HG02943 (cell line): ENCODE measurements around the gene TIMM23.
"Not testable (repeated sequence)": the region's sequence is repeated elsewhere in the genome, so short reads cannot be mapped to it uniquely, and the experiment has no call there.

Experiments
- ATAC-seq: cut with Tn5 transposase; IDR thresholded peaks from one replicate; pipeline ENCODE4 v1.9.1; 2021; ENCODE audit warnings: mild to moderate bottlenecking, low read depth, moderate library complexity; ENCODE audit not compliant: unreplicated experiment

Gene TIMM23, protein sequence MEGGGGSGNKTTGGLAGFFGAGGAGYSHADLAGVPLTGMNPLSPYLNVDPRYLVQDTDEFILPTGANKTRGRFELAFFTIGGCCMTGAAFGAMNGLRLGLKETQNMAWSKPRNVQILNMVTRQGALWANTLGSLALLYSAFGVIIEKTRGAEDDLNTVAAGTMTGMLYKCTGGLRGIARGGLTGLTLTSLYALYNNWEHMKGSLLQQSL

DNA sequence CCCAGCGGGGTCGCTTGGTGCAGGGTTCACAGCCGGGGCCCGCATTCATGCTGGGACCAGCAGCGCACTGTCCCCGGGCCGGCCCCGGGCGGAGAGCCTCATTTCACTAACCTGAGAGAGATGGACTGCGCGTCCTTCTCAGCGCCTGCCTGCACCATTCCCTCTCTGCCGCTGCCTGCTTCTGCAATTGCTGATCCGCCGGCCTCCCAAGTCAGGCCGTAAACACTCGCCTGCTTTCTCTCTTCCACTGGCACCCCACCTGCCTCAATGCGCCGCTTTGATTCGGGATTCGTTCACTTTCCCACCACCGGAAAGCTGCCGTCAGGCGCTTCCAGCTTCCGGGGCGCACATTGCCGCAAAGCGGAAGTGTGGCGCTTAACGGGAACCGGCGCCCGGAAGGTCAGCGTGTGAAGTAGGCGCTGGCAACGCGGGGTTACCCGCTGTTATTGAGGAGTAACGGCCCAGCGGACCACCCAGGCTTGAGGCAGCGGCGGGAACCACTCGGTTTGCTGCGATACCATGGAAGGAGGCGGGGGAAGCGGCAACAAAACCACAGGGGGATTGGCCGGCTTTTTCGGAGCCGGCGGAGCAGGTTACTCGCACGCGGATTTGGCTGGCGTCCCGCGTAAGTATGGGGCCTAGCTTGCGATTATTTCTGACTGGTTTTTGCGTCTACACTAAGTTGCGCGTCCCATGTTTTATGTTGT lies at the start of gene TIMM23:
Gene TIMM23, plus strand, starts transcription at position 384 of the 707 bp plus-strand sequence. Its CDS starts 136 bp downstream, at position 520.
- ATAC-seq, result peak; percentile 66

- not testable (repeated sequence) for ATAC-seq
Observed at GRCh38 chr10:45926790-45927189, 45.5 kb upstream of the TIMM23 start.

- not testable (repeated sequence) for ATAC-seq
Observed at GRCh38 chr10:45931305-45931704, 41.0 kb upstream of the TIMM23 start.

DNA sequence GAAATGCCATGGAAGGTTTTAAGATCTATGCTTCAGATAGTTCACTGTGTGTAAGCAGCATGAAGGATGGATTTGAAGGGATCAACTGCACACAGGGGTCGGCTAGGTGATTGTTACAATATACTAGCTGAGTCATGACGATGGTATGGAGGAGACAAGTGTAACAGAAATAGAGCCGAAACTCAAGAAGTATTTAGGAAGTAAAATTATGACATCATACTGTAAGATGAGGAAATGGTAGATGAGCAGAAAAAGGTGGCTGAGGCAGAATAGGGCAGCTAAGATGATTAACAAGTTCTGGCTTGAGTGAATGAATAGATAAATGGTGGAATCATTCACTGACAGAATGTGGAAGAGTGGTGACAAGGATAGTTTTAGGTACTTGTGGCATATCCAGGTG lies 37.5 kb upstream of the TIMM23 start:
- ATAC-seq, result not testable (repeated sequence)

DNA sequence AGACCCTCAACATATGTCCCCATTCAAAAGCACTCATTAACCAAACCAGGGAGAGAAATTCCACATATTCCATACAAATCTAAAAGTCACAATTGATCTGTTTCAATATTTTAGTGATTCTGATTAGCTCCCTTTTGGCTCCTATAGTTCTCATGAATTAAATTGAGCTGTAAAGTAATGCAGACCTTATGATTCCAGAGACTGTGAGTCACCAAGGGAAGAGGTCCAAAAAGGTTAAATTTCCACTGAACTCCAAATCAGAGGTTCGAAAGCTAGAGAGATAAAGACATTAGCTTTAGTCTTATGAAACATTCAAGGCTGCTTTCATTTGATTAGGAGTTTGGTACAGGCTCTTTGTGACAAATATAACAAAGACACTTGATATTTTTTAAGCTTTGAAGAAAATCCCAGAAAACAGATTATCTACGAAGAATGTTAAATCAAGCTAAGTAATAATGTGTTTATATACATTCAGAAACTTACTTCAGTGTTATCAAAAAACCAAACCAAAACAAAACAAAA lies 33.1 kb upstream of the TIMM23 start:
- ATAC-seq, result not testable (repeated sequence)

GRCh38 chr10:45941196-45941595 lies 31.1 kb upstream of the TIMM23 start:
- ATAC-seq, result not testable (repeated sequence)

DNA sequence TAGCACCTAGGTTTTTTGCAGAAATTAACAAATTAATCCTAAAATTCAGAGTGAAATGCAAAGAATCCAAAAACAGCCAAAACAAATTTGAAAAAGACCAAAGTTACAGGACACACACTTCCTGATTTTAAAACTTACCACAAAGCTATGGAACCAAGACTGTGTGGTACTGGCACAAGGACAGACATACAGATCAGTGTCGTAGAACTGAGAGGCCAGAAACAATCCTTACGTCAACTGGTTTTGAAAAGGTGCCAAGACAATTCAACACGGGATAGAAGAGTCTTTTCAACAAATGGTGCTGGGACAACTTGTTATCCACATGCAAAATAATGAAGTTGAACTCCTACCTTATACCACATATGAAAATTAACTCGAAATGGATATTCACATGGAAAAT lies 26.8 kb upstream of the TIMM23 start:
- not testable (repeated sequence) for ATAC-seq

- not testable (repeated sequence) for ATAC-seq
Observed at GRCh38 chr10:45947363-45947762, 24.9 kb upstream of the TIMM23 start.

GRCh38 chr10:45948801-45949200 lies 23.5 kb upstream of the TIMM23 start:
- ATAC-seq, result not testable (repeated sequence)

GRCh38 chr10:45954367-45954766 lies 17.9 kb upstream of the TIMM23 start:
- not testable (repeated sequence) for ATAC-seq

DNA sequence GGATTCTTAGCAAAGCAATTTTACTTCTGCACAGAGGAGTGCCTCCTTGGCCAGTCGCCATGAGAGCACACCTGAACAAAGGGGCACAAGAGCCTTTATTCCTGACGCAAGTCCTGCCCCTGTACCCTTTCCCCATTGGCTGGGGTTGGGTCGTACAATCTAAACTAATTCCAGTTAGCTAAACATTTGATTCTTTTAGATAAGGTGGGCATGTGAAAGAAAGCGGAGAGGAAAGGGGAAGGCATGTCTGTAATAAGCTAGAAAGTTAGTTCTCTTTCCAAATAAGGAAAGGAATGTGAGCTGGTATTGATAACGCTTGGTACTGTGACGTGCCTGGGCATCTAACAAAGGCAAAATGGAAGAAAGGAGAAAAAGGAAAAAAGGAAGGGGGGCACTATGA lies 15.7 kb upstream of the TIMM23 start:
- ATAC-seq, result not testable (repeated sequence)

GRCh38 chr10:45957928-45958327 lies 14.4 kb upstream of the TIMM23 start:
- not testable (repeated sequence) for ATAC-seq

- ATAC-seq, result not testable (repeated sequence)
Observed at GRCh38 chr10:45962686-45963452, 9.4 kb upstream of the TIMM23 start.

- ATAC-seq, result not testable (repeated sequence)
Observed at GRCh38 chr10:45971019-45971418, 1.3 kb upstream of the TIMM23 start.

DNA sequence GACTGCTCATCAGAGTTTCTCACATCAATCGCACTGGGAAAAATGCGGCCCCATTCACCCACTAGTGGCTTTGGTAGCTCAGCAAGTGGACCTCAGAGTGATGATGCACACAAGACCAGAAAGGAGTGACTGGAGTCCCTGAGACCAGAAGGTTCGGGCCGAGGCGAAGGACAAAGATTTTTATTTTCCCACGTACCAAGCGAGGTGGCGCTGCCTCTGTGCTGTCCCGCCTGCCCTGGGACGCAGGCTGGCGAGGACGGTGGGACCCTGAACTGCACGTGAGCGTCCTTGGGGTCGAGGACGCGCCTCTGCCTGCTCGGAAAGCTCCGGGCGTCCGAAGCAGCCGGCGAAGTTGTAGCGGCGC lies 565 bp upstream of the TIMM23 start:
- ATAC-seq, result peak; percentile 42

- not testable (repeated sequence) for ATAC-seq
Observed at GRCh38 chr10:45972813-45973169, 502 bp downstream of the TIMM23 start.

DNA sequence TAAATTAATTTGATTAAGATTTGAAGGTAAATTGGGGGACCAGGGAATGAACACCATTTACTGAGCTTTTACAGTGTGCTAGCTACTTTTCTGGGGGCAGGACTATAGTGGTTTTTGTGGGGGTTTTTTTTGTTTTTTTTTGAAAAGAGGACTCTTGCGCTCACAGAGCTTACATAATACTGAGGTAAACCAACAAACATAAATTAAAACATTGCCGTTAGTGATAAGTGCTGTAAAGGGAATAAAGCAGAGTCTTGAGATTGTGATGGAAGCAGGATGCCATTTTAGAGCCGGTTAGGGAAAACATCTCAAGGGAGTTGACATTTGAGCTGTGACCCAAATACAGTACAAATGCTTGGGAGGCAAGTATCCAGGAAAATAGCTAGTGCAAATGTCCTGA lies 1.8 kb downstream of the TIMM23 start:
- not testable (repeated sequence) for ATAC-seq

- not testable (repeated sequence) for ATAC-seq
Observed at GRCh38 chr10:45978554-45978953, 6.3 kb downstream of the TIMM23 start.

- not testable (repeated sequence) for ATAC-seq
Observed at GRCh38 chr10:45981367-45981766, 9.1 kb downstream of the TIMM23 start.

DNA sequence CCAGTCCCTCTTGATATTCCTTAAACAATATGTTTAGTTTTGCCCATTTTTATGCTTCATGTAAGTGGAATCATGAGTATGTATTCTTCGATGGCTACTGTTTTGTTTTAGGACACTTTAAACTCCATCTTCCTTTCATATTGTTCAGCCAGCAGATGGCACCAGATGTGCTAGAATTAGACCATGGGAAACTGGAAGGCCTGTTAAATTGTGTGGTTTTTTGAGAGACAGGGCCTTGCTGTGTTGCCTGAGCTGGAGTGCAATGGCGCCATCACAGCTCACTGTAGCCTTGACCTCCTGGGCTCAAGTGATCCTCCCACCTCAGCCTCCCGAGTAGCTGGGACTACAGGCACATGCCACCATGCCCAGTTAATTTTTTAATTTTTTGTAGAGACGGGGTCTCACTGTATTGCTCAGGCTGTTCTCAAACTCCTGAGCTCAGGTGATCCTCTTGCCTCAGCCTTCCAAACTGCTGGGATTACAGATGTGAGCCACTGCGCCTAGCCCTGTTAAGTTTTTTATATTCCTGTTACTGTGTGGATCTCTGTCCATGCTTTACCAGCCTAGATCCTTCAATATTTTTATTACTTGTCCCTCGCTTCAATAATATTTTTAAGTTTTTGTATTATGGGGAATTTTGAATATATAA lies 11.4 kb downstream of the TIMM23 start:
- not testable (repeated sequence) for ATAC-seq
